ENCODE results near the gene NEXN. TPM values are rescaled to one million over a fixed set of nuclear protein-coding genes. Genes with fewer than 3 reads are reported as not detected.
"Not testable (repeated sequence)": the region's sequence is repeated elsewhere in the genome, so short reads cannot be mapped to it uniquely, and the experiment has no call there.

Gene NEXN
- polyA plus RNA-seq, 1 donor: 288 TPM

DNA sequence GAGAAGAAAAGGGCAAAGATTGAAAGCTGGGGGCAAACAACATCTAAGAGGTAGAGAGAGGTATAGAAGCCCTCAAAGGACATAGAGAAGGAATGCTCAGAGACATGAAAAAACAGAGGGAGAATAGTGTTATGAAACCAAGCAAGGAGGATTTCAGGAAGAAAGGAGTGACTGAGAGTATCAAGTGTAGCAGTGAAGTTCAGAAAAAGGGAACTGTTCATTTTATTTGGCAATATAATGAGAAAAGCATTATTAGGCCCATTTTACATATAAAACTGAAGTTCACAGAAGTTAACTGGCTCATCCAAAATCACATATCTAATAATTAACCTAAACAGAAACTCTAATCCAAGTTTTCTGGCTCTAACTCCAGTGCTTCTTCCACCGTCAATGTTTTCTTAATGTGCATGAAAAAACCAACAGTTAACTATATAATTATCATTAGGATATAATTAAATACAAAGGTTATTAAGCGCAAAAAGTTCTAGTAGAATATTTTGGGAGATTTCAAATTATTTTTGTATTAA is 17.7 kb downstream of the NEXN start:
- DNase-seq (ENCODE audit: low read depth): no peak

DNA sequence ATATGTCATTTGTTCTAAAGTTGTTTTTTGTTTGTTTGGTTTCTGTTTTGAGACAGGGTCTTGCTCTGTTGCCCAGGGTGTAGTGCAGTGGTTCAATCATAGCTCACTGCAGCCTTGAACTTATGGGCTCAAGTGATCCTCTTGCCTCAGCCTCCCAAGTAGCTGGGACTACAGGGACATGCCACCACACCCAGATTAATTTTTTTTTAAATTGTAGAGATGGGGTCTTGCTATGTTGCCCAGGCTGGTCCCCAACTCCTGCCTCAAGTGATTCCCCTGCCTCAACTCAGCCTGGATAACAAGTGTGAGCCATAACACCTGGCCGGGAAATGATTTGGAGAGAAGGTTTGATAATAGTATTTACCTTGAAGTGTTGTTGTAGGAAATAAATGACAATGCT is 18.2 kb downstream of the NEXN start:
- DNase-seq (ENCODE audit: low read depth): no peak

DNA sequence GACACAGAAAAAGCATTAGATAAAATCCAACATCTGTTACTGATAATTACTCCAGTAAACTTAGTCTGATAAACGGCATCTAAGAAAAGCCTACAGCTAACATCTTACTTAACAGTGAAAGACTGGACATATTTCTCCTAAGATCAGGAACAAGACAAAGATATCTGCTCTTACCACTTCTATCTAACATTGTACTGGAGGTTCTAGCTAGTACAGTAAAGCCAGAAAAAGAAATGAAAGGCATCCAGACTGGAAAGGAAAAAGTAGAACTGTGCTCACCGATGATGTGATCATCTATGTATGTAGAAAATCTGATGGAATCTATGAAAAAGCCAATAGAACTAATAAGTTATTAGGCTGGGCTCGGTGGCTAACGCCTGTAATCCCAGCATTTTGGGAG is 21.7 kb downstream of the NEXN start:
- no peak for DNase-seq (ENCODE audit: low read depth)

DNA sequence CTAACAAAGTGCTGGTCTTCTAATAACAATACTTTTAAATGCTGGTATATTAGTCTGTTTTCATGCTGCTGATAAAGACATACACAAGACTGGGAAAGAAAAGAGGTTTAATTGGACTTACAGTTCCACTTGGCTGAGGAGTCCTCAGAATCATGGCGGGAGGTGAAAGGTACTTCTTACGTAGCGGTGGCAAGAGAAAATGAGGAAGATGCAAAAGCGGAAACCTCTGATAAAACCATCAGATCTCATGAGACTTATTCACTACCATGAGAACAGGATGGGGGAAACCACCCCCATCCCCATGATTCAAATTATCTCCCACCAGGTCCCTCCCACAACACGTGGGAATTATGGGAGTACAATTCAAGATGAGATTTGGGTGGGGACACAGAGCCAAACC is 30.5 kb downstream of the NEXN start:
- DNase-seq (ENCODE audit: low read depth): not testable (repeated sequence)

DNA sequence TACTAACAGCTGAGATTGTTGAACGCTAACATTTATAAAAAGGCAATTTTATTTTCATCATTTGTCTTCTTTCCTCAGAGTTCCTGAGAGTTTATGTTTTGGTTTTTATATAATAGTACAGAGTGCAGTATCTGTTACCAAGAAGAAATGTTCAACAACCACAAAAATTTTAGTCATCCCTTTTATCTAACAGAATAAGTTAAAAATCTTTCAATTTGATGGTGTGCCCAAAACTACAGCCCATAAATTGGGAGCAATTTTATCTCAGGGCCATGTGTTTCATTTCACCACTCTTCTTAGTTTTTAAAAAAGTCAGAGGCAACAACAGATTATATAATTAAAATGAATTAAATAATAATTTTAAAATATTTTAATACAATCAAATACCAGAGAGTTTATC is 37.1 kb downstream of the NEXN start:
- DNase-seq (ENCODE audit: low read depth): no peak

DNA sequence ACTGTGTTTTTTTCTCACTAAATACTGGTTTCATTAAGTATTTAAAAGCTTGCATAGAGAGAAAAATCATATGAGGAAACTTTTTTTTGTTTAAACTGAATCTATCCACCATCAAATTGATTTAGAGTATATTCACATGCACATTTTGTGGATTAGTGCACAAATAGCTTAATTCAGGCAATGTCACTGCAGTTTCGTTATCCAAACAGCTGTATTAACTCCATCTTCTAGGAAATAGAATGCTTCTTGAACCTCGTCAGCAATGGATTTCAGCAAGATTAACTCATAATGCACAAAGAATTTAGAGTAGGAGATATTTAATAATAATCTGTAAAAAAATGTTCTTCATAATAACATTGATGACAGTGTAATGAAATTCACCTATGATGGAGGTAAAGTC is 37.5 kb downstream of the NEXN start:
- DNase-seq (ENCODE audit: low read depth): no peak

DNA sequence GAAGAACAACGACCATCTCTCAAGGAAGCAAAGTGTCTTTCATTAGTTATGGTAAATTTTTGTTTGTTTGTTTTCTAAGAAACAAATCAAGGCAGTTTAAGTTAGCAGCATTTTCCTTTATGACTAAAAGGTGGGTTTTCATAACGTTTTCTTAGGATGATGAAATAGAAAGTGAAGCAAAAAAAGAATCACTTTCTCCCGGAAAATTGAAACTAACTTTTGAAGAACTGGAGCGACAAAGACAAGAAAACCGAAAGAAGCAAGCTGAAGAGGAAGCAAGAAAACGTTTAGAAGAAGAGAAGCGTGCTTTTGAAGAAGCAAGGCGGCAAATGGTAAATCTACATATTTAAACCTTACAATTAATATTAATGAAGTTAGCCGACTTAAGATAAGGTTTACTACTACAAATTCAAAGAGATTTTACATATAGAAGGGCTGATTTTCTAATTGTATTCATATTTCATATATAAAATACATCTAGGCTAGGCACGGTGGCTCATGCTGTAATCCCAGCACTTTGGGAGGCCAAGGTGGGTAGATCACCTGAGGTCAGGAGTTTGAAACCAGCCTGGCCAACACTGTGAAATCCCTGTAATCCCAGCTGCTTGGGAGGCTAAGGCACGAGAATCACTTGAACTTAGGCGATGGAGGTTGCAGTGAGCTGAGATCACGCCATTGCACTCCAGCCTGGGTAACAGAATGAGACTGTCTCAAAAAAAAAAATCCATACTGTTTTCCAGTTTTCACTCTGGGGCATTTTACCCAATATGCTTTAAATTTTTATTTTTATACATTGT is 38.3 kb downstream of the NEXN start:
- DNase-seq (ENCODE audit: low read depth): no peak

DNA sequence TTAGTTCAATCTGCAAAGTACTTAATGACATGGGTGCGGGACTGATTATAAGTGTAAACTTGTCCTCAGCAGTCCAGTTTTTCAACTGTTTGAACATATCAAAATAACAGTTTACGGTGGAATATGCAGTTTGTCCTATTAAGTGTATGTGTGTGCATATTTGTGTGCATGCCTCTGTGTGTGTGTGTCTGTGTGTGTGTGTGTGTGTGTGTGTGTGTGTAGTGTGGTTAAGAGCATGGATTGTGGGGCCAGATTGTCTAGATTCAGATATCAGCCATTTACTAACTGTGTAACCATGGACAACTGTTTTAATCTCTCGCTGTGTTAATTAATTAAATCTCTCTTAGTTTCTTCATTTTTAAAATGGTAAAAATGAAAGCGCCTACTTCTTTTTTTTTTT is 39.0 kb downstream of the NEXN start:
- no peak for DNase-seq (ENCODE audit: low read depth)

DNA sequence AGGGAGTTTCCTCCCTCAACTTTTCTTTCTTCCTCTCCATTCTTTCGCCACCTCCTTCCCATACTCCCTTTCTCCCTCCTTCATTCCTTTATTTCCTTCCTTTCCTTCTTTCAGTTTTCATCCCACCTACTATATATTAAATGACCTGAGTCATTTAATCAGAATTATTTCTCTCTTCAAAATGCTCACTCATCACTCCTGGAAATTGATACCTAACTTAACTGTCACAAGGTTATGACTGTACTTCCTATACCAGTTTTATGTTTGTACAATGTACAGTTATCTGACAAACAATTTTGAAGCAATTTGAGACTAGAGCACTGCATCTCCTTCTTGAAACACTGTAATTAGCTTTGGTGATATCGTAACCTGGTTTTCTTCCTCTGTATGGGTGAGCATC is 41.4 kb downstream of the NEXN start:
- DNase-seq (ENCODE audit: low read depth): no peak

DNA sequence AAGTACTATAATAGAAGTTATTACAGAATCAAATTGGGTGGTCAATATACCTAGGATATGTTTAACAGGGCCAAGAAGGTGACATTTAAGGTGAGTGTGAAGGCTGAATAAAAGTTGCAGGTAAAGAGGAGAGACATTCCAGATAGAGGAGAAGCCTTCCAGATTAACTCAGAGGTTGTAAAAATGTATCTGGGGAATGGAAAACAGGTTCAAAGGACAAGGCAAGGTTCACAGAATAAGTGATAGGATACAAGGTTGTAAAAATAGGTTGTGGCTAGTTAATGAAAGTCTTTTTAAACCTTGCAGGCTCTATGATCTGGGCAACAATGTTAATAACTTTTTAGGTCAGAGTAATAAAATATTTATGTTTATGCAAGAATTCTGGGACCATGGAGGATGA is 50.2 kb downstream of the NEXN start:
- no peak for DNase-seq (ENCODE audit: low read depth)

DNA sequence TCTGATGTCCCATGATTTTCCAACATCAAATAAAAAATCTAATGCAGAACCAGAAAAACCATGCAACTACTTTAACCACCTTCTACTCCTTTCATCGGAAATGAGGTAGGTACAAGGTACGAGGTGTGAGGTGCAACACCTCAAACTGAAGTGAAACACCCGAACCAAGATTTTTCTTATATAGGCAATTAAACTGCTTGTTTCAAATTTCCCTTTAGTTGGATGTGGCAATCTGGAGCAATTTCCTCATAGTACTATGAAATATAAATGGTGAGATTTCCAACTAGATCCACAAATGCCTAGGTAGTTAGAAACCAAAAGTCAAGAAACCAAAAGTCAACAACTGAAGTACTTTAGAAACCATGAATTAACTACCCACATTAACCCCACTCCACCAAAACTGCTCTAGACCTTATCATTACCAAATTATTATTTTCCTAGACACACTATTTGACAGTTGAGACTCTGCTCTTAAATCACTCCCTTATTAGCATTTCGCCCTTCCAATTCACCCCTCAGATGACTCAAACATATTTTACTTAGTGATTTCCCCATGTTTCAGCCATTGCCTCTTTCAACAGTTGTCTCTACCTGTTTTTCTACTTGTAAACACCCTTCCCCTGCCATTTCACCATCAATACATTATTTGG is 52.6 kb downstream of the NEXN start:
- no peak for DNase-seq (ENCODE audit: low read depth)

DNA sequence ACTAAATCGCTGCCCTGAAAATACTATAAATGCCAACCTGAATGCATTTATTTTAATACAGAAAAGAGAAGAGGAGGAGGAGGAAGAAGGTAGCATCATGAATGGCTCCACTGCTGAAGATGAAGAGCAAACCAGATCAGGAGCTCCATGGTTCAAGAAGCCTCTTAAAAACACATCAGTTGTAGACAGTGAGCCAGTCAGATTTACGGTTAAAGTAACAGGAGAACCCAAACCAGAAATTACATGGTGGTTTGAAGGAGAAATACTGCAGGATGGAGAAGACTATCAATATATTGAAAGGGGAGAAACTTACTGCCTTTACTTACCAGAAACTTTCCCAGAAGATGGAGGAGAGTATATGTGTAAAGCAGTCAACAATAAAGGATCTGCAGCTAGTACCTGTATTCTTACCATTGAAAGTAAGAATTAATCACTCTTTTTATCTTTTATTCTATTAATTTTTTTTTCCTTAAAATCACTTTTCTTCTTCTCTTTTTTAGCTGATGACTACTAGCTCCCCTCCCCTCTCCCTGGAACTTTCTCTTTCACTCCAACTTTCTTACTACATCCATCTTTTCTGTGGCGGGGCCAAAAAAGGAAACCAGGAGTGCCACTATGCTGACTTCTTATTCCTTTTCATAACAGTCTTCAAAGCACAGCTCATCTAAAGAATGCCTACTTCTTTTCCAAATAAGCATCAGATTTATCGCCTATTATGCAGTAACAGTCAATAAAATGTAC is 54.1 kb downstream of the NEXN start:
- DNase-seq (ENCODE audit: low read depth): no peak

DNA sequence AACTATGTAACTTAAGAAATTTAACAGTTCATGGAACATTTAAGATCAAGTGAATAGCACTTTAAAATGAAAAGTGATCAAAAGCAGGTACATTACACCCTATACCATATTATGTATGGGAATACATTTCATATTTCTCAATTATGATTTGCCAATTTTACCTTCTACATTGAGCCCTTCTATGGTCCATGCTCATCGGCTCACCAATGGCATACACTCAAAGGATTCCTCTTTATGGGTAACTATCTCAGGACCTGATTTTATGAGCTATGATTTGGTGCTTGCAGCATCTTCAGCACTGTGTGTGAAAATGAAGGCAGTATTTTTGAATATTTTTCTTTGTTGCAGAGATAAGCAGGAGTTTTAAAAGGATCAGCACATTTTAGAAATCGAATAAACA is 56.9 kb downstream of the NEXN start:
- DNase-seq (ENCODE audit: low read depth): no peak

DNA sequence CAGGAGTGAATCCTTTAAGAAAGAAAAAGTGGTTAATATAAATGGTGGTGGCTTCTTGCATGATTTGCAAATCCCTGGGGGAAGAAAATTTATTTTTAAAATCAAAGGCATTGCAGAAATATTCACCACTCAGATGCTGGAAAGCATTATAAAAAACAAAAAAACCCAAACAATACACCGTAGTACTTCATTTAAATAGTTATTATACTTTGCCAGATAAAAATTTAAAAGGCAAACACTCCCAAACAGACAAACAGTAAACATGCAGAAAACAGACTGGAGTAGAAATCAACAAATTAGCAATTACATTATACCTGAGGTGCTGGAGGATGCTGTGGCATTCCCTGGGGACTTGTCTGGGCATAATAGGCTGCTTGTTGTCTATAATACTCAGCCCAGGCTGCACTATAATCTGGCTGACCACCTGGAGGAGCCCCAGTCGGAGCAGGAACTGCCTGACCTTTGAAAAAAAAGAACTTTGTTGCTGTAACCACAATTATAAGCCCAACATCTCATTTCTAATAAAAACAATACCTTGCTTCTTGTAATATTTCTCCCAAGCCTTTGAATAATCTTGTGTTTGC is 60.5 kb downstream of the NEXN start:
- no peak for DNase-seq (ENCODE audit: low read depth)

DNA sequence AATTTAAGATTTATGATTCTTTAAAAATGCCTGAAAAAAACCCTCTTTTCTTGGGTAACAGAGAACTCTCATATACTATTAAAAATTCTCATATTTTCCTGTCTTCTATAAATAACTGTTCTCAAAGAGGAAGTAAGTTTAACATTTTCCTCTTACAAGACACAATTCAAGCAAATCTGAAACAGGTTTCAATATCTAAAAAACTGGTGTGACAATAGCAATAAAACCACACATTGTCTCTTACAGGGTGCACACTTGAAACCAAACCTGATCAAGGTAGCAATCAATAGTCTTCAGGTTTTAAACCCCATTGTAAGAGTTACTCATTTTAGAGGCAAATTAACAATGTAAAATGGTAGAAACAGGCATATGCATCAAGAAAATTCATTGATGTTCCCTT is 62.4 kb downstream of the NEXN start:
- DNase-seq (ENCODE audit: low read depth): no peak

DNA sequence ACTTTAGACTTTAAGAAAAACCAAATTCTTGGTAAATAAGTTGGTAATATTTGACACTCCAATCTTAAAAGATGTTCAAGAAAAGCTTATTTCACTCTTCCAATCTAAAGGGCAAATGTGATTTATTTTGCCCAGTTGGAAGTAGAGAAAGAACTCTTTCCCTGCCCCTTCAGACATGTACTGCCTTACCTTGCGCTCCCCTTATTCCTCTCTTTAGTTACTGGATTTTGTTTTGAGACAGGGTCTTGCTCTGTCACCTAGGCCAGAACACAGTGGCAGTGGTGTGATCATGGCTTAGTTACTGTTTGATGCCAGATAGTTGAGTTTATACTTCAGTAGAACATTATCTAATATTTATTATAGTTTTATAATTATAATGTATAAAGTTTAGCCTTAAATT is 62.9 kb downstream of the NEXN start:
- no peak for DNase-seq (ENCODE audit: low read depth)

DNA sequence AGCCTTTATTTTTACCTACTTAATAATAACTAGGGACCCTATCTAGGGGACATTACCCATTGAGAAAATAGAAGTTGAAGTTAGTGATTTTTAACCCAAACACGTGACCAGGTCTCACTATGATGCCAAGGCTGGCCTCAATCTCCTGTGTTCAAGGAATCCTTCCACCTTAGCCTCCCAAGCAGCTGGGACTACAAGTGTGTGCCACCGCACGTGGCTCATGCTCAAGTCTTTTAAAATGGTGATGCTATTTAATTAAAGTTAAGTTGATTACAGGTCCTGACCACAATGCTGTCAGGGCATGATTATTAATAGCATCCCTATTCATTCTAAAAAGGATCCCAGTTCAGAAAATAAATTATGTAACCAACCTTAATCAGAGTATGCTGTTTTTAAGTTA is 65.5 kb downstream of the NEXN start:
- no peak for DNase-seq (ENCODE audit: low read depth)

DNA sequence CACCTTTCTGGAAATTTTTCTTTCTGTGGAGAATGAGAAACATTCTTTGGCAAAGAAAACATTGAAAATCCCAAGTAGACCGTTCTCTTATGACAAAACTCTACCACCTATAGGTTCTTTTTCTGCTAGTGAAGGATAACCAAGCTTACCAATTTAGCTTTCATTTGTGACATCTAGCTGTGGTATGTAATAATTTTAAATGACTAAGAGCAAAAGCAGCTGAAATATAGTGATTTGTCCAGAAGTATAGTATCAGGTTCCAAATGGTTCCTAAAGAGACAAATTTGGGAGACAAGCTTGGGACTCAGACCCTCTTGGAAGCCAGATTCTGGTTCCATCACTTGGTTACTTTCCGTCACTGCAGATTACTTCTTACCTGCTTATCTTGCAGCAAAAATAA is 66.1 kb downstream of the NEXN start:
- no peak for DNase-seq (ENCODE audit: low read depth)

DNA sequence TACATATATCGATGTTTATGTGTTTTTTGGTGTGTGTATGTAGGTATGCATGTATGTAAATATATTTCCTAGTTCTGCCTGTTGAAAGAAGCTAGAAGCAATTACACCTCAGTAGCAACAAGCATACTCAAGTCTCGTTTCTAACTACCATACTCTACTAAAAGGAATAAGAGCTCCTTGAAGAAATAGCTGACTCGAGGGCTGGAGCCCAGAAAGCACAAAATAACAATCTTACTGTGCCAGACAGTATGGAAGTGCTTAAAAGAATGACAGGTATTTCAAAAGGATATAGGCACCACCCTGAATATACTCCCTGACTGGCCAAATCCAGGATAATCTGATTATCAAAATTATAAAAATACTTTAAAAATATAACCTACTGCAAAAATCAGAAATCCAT is 67.3 kb downstream of the NEXN start:
- no peak for DNase-seq (ENCODE audit: low read depth)

DNA sequence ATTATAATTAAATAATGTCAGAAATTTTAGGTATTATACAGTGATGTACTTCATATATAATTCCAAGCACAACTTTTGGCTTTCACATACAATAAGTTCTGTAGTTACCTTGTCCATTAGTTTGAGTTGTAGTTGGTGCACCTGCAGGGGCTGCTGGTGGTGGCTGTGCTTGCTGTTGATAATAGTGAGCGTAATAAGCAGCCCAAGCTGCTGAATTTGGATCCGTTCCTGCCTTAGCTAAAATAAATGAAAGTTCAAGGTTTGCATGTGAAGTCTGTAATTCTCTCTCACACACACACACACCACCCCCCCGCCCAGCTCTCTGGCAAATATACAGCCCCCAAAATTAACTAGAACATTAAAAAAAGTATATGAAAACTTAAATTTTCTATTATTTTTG is 68.0 kb downstream of the NEXN start:
- DNase-seq (ENCODE audit: low read depth): no peak

DNA sequence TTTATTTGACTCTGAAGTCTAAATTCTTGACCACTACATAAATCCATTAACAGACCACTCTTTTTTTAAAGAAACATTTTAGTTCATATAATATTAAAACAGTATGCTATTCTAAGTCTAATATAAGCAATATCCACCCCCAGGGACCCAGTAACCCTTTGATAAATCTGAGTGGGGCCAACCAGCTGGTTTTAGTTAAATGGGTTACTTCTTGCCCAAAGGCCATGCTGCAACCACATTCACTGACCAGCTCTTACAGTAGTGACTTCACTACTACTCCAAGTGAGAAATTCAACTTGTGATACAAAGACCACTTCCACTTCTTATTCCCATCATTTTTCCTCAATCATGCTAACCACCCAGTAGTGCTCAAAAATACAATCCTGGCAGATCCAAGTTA is 70.0 kb downstream of the NEXN start:
- no peak for DNase-seq (ENCODE audit: low read depth)

DNA sequence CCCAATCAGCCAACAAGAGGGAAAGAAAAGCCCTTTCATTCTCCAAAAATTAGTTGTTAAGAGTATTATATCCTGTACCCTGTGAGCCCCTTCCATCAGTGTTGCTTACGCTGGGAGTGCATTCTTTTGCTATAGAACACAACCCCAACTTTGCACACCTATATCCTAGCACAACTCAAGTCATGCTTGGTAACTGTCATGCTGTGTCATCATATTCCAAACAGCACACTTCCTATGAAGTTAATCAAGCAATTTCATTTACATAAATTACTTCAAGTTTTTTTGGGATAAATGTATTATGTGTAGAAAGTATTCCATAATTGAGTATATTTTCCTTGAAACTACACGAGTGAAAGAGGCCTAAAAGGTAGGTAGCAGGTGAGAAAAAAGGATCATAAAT is 70.4 kb downstream of the NEXN start:
- no peak for DNase-seq (ENCODE audit: low read depth)

All from forelimb muscle (tissue), 1 donor.